K562 (cell line): ENCODE measurements around the gene RPE. TPM values are rescaled to one million over a fixed set of nuclear protein-coding genes. Genes with fewer than 3 reads are reported as not detected.

Experiments
- ATAC-seq: fragments of 200-7000 bp; cut with Tn5 transposase; 3 replicates; pipeline ENCODE4 v1.9.1; 2020; ENCODE audit warnings: moderate library complexity
- BruUV-seq: library from RNA; stranded (reverse); fragments of 400-500 nt; replicated peaks from 2 replicates; lab custom pipeline; 2021; lab: Mats Ljungman, UMichigan
- CTCF ChIA-PET: fragments of 300-600 bp; formaldehyde crosslinking; extraction: SDS; loops from one replicate; lab custom pipeline; 2021; ENCODE audit warnings: low intra/inter-chr PET ratio; lab: Yijun Ruan, JAX
- POLR2A ChIA-PET: fragments of 300-600, 350-650 bp; sonication (Branson Sonifier 250); formaldehyde crosslinking; extraction: SDS; loops from one replicate; lab custom pipeline; 2021; ENCODE audit warnings: antibody characterized with exemption, inconsistent platforms; lab: Yijun Ruan, JAX
- DNase-seq, 4 experiments: peaks; one replicate each; pipeline versions ENCODE4 v3.0.0 to v3.0.0-alpha.2; 2011 to 2018; ENCODE audit warnings: low spot score in 3 of 4, mixed read lengths in 3 of 4; ENCODE audit errors: extremely low read depth in 1 of 4
- FAIRE-seq: peaks from 2 replicates; lab custom pipeline; 2011; peaks lifted over from hg19 to GRCh38; lab: Jason Lieb, UNC
- H2AFZ ChIP-seq: 2 replicates; pipeline ENCODE4 v1.6.0; 2011; ENCODE audit warnings: low read depth, low read length, control low read depth, inconsistent platforms
- H3K27ac ChIP-seq: fragments of 200-600 bp; 3 replicates; pipeline ENCODE4 v1.8.0; 2011; ENCODE audit warnings: low read depth, mild to moderate bottlenecking, control low read depth, inconsistent platforms, low read length, moderate library complexity, mixed read lengths; ENCODE audit errors: extremely low read depth
- H3K27me3 ChIP-seq, 2 experiments: fragments of 300-600 bp in 1 of 2; 2 replicates in 1 of 2; 3 replicates in 1 of 2; pipeline versions ENCODE4 v1.6.0 to v1.8.0; 2011; ENCODE audit warnings: inconsistent platforms in 2 of 2, low read length in 2 of 2, mild to moderate bottlenecking in 1 of 2, mixed read lengths in 1 of 2, moderate library complexity in 1 of 2; ENCODE audit not compliant: control insufficient read depth in 2 of 2, insufficient read depth in 2 of 2
- H3K36me3 ChIP-seq: fragments of 300-600 bp; 3 replicates; pipeline ENCODE4 v1.8.0; 2011; ENCODE audit warnings: mild to moderate bottlenecking, low read length, inconsistent platforms; ENCODE audit not compliant: control insufficient read depth, insufficient read depth
- H3K4me1 ChIP-seq, 2 experiments: fragments of 200-600 bp in 1 of 2; replicated peaks in 1 of 2; 2 replicates in 1 of 2; 3 replicates in 1 of 2; pipeline versions ENCODE4 v1.5.1 to v1.8.0; 2011; ENCODE audit warnings: inconsistent platforms in 2 of 2, low read length in 2 of 2, mild to moderate bottlenecking in 1 of 2, mixed read lengths in 1 of 2, moderate library complexity in 1 of 2; ENCODE audit not compliant: control insufficient read depth in 2 of 2, insufficient read depth in 2 of 2
- H3K4me2 ChIP-seq: 2 replicates; pipeline ENCODE4 v1.6.1; 2011; ENCODE audit warnings: low read length, control low read depth, inconsistent platforms, mixed read lengths; ENCODE audit not compliant: insufficient read depth
- H3K4me3 ChIP-seq: fragments of 200-600 bp; sonication (generic), shearing (Covaris generic); 2 replicates; pipeline ENCODE4 v1.5.1; 2016; ENCODE audit warnings: control low read depth, inconsistent platforms
- H3K79me2 ChIP-seq: fragments of 200-600 bp; 3 replicates; pipeline ENCODE4 v1.8.0; 2011; ENCODE audit warnings: low read length, inconsistent platforms; ENCODE audit not compliant: control insufficient read depth, insufficient read depth
- H3K9ac ChIP-seq, 2 experiments: 2 replicates each; pipeline versions ENCODE4 v1.6.0 to v1.6.1; 2011; ENCODE audit warnings: low read depth in 2 of 2, low read length in 2 of 2, control low read depth in 1 of 2, inconsistent platforms in 1 of 2, mild to moderate bottlenecking in 1 of 2, mixed read lengths in 1 of 2; ENCODE audit not compliant: insufficient read depth in 1 of 2
- H3K9me1 ChIP-seq: one replicate; pipeline ENCODE4 v1.6.0; 2011; ENCODE audit warnings: inconsistent platforms, mild to moderate bottlenecking, low read length, moderate library complexity; ENCODE audit not compliant: control insufficient read depth, insufficient read depth
- H3K9me3 ChIP-seq: replicated peaks from 2 replicates; pipeline ENCODE4 v1.5.1; 2011; ENCODE audit warnings: low read depth, low read length, inconsistent platforms; ENCODE audit not compliant: control insufficient read depth, insufficient read depth
- H4K20me1 ChIP-seq: replicated peaks from 2 replicates; pipeline ENCODE4 v1.6.1; 2011; ENCODE audit warnings: low read length, inconsistent platforms, mixed read lengths; ENCODE audit not compliant: control insufficient read depth, insufficient read depth
- ARID3A ChIP-seq: IDR thresholded peaks from 2 replicates; pipeline ENCODE4 v1.6.1; 2012; ENCODE audit warnings: low read depth, low read length, improper control_type of control experiment, borderline replicate concordance
- CBX8 ChIP-seq: fragments of 200-600 bp; sonication (generic); IDR thresholded peaks from 2 replicates; pipeline ENCODE4 v1.6.1; 2012; ENCODE audit warnings: borderline replicate concordance, mixed run types, low read depth, mild to moderate bottlenecking, moderate library complexity, mixed read lengths, low read length, control low read depth, inconsistent platforms; ENCODE audit not compliant: poor library complexity, severe bottlenecking; ENCODE audit errors: extremely low read depth
- NR2C2 ChIP-seq, 2 experiments: fragments of 200-800 bp in 1 of 2; sonication (Bioruptor generic) in 1 of 2; sonication (generic) in 1 of 2; formaldehyde crosslinking in 1 of 2; IDR thresholded peaks; 2 replicates each; pipeline versions ENCODE4 v1.6.1 to v1.8.0; 2016 to 2022; ENCODE audit warnings: mild to moderate bottlenecking in 1 of 2, missing compliant biosample characterization in 1 of 2, missing genetic modification characterization in 1 of 2, missing genetic modification reagents in 1 of 2
- POLR3G ChIP-seq: IDR thresholded peaks from 2 replicates; pipeline ENCODE4 v1.6.1; 2011; ENCODE audit not compliant: insufficient read length, insufficient replicate concordance; ENCODE audit errors: extremely low read depth
- SMAD1 ChIP-seq: fragments of 150-350 bp; IDR thresholded peaks from 2 replicates; pipeline ENCODE4 v1.6.1; 2014; ENCODE audit warnings: low read length, low read depth; ENCODE audit not compliant: partially characterized antibody
- SMARCB1 ChIP-seq: IDR thresholded peaks from 2 replicates; pipeline ENCODE4 v1.6.1; 2011; ENCODE audit warnings: improper control_type of control experiment, low read depth; ENCODE audit not compliant: insufficient read length
- ZBTB7A ChIP-seq: IDR thresholded peaks from 2 replicates; pipeline ENCODE4 v1.6.1; 2011; ENCODE audit warnings: low read depth, mild to moderate bottlenecking, low read length, moderate library complexity, borderline replicate concordance; ENCODE audit not compliant: control insufficient read depth
- ZC3H11A ChIP-seq: IDR thresholded peaks from 2 replicates; pipeline ENCODE4 v1.6.1; 2012; ENCODE audit warnings: low read depth, low read length, improper control_type of control experiment
- ZNF561 ChIP-seq: fragments of 450-650 bp; formaldehyde crosslinking; conservative IDR thresholded peaks from 2 replicates; pipeline ENCODE4 v1.4.0; 2020; ENCODE audit warnings: mild to moderate bottlenecking, moderate library complexity
- ZNF583 ChIP-seq: fragments of 250-450 bp; sonication (Bioruptor Pico); IDR thresholded peaks from 2 replicates; pipeline ENCODE4 v1.4.0; 2020
- WGBS: fragments of 100-300 bp; shearing (Covaris generic); methylation state at CpG from one replicate; pipeline ENCODE4 v1.1.6; 2016; ENCODE audit warnings: low coverage, mixed read lengths; ENCODE audit not compliant: insufficient coverage; ENCODE audit errors: missing lambda C conversion rate; 5-methylcytosine and 5-hydroxymethylcytosine counted together
- in situ Hi-C: fragments of 300-500 bp; cut with MboI; formaldehyde crosslinking; loops from 4 replicates; pipeline ENCODE4 v1.15.0; 2018; ENCODE audit warnings: inconsistent platforms, mixed read lengths
- intact Hi-C: fragments of 100-400 bp; cut with micrococcal nuclease; formaldehyde crosslinking; loops from 2 replicates; pipeline ENCODE4 v1.14.2; 2022
- polyA plus RNA-seq, 8 experiments: library from polyadenylated mRNA; depleted of rRNA in 4 of 8; stranded (reverse) in 5 of 8; unstranded in 3 of 8; fragments of >200 nt; fragmentation: Nextera tagmentation in 2 of 8; fragmentation: Illumina TruSeq in 1 of 8; extraction: Ambion mirVana in 2 of 8; extraction: Trizol in 1 of 8; gene quantifications; 2 replicates each; pipeline versions ENCODE4 v1.2.1 to v1.2.3, GENCODE V29; 2011 to 2014; ENCODE audit warnings: inconsistent platforms in 1 of 8, missing spikeins in 1 of 8
- total RNA-seq, 7 experiments: library from RNA; depleted of rRNA in 6 of 7; stranded (reverse); fragments of >200 nt in 6 of 7; fragmentation: Illumina TruSeq in 2 of 7; extraction: Trizol in 2 of 7; gene quantifications; 2 replicates each; pipeline versions ENCODE4 v1.2.1 to v1.2.3, GENCODE V29; 2011 to 2021; ENCODE audit warnings: low replicate concordance in 1 of 7
- TF ChIP-seq, protein P1 (sequence below): fragments of 250-450 bp; sonication (Bioruptor Pico); IDR thresholded peaks from 2 replicates; pipeline ENCODE4 v1.4.0; 2020; ENCODE audit warnings: borderline replicate concordance

The RPE gene
- total and polyA plus RNA-seq, 9 of the 15 experiments (the other 6 are each of a cell fraction or from before 2014, with no cell fraction given): 33.5 to 65.3 (median 50.4) TPM

DNA sequence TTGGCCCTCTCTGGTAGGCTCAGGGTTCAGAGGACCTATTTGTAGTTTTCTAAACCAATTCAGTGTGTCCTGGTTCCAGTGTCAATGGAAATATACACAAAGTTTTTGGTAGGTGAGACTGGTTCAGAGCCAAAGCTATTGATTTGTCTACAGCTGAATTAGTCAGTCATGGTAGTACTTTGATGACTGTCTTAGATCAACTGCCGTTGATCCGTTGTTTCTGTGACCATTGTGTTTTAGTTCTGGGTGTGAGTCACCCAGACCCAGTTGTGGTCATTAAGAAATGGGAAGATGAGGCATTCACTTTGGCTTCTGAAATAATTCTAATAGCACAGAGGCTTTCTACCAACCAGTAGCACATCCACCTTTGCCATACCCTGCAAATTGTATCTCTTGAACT lies 16.0 kb upstream of the RPE start:
- 0% methylated on average over 2 of the region's 2 CpGs for WGBS
- DNase-seq: no peak
- Histone ChIP-seq H3K4me1 (no peaks in the 10 kb centered on the region; a peak in 2 of 5 replicates), H3K9me3 (no peaks in the 10 kb centered on the region), H3K9me1 (no peaks in the 10 kb centered on the region), H3K4me3 (no peak overlapping the region), H3K4me2 (no peak overlapping the region), H3K36me3 (no peaks in the 10 kb centered on the region), H2AFZ (no peak overlapping the region), H3K9ac (no peak overlapping the region), H3K27ac (no peak overlapping the region), H4K20me1 (no peaks in the 10 kb centered on the region), H3K27me3 (no peaks in the 10 kb centered on the region), H3K79me2 (no peaks in the 10 kb centered on the region)
- in situ Hi-C loops (no loop called here), intact Hi-C loops (loop anchor here (5.0 kb wide), 1 partner anchor 186 kb away; the partner anchor contains the start of gene KANSL1L)
- CTCF ChIA-PET: interaction anchor here (1.3 kb wide), 1 partner anchor 208 kb away, joined by 4 read pairs; no protein-coding TSS in a partner anchor
- FAIRE-seq: no peak
- TF ChIP-seq CBX8: no peak
- no peak for TF ChIP-seq POLR3G
- TF ChIP-seq ZC3H11A: no peak
- TF ChIP-seq ZBTB7A: no peak
- no peak for TF ChIP-seq SMARCB1
- no peak for TF ChIP-seq ZNF561 (CRISPR knock-in tag)
- TF ChIP-seq ARID3A: no peak
- TF ChIP-seq ZNF583: no peak
- TF ChIP-seq SMAD1: no peak
- TF ChIP-seq, protein P1, sequence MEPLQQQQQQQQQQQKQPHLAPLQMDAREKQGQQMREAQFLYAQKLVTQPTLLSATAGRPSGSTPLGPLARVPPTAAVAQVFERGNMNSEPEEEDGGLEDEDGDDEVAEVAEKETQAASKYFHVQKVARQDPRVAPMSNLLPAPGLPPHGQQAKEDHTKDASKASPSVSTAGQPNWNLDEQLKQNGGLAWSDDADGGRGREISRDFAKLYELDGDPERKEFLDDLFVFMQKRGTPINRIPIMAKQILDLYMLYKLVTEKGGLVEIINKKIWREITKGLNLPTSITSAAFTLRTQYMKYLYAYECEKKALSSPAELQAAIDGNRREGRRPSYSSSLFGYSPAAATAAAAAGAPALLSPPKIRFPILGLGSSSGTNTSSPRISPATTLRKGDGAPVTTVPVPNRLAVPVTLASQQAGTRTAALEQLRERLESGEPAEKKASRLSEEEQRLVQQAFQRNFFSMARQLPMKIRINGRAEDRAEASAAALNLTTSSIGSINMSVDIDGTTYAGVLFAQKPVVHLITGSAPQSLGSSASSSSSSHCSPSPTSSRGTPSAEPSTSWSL: no peak
- no peak for TF ChIP-seq NR2C2 (CRISPR knock-in tag; IDR thresholded peaks at IDR 0.05)
- no peak for TF ChIP-seq NR2C2 (tag; IDR thresholded peaks at IDR 0.05)
- POLR2A ChIA-PET: interaction anchor here (0.6 kb wide), 1 partner anchor 101 kb away, joined by 3 read pairs; no protein-coding TSS in a partner anchor
- ATAC-seq: no peak
- no TSS peak for BruUV-seq
